GM21360 (cell line): ENCODE data around the gene KANSL1.

Experiments
- ATAC-seq: cut with Tn5 transposase; IDR thresholded peaks from one replicate; pipeline ENCODE4 v1.9.1; 2021; ENCODE audit warnings: mild to moderate bottlenecking, moderate library complexity; ENCODE audit not compliant: unreplicated experiment

The KANSL1 gene

GRCh38 chr17:46167826-46168569 is 25.2 kb downstream of the KANSL1 start:
- no peak for ATAC-seq

GRCh38 chr17:46167267-46167666 is 26.0 kb downstream of the KANSL1 start:
- ATAC-seq, result no peak

GRCh38 chr17:46166692-46167249 is 26.5 kb downstream of the KANSL1 start:
- no peak for ATAC-seq

- no peak for ATAC-seq
Observed at GRCh38 chr17:46163929-46164594, 29.2 kb downstream of the KANSL1 start.

GRCh38 chr17:46163316-46163715 is 29.9 kb downstream of the KANSL1 start:
- no peak for ATAC-seq

- ATAC-seq, result no peak
Observed at GRCh38 chr17:46162866-46163265, 30.4 kb downstream of the KANSL1 start.

GRCh38 chr17:46160169-46160568 is 33.1 kb downstream of the KANSL1 start:
- no peak for ATAC-seq

- ATAC-seq, result no peak
Observed at GRCh38 chr17:46159686-46160085, 33.5 kb downstream of the KANSL1 start.

- no peak for ATAC-seq
Observed at GRCh38 chr17:46158323-46159296, 34.6 kb downstream of the KANSL1 start.

- no peak for ATAC-seq
Observed at GRCh38 chr17:46157443-46158062, 35.7 kb downstream of the KANSL1 start.

- no peak for ATAC-seq
Observed at GRCh38 chr17:46154151-46154816, 38.9 kb downstream of the KANSL1 start.

- no peak for ATAC-seq
Observed at GRCh38 chr17:46152423-46152822, 40.8 kb downstream of the KANSL1 start.

- no peak for ATAC-seq
Observed at GRCh38 chr17:46151762-46152161, 41.5 kb downstream of the KANSL1 start.

- ATAC-seq, result no peak
Observed at GRCh38 chr17:46150216-46150963, 42.8 kb downstream of the KANSL1 start.

GRCh38 chr17:46148247-46148646 is 45.0 kb downstream of the KANSL1 start:
- ATAC-seq, result no peak

GRCh38 chr17:46147296-46147695 is 45.9 kb downstream of the KANSL1 start:
- no peak for ATAC-seq

GRCh38 chr17:46144246-46144645 is 49.0 kb downstream of the KANSL1 start:
- no peak for ATAC-seq

GRCh38 chr17:46143827-46144236 is 49.4 kb downstream of the KANSL1 start:
- ATAC-seq, result no peak

- ATAC-seq, result no peak
Observed at GRCh38 chr17:46141645-46142044, 51.6 kb downstream of the KANSL1 start.
